ENCODE measurements around the gene AGER.
A peak's percentile ranks its signal among the peaks of the same experiment; 100 is the strongest.

Gene AGER

DNA sequence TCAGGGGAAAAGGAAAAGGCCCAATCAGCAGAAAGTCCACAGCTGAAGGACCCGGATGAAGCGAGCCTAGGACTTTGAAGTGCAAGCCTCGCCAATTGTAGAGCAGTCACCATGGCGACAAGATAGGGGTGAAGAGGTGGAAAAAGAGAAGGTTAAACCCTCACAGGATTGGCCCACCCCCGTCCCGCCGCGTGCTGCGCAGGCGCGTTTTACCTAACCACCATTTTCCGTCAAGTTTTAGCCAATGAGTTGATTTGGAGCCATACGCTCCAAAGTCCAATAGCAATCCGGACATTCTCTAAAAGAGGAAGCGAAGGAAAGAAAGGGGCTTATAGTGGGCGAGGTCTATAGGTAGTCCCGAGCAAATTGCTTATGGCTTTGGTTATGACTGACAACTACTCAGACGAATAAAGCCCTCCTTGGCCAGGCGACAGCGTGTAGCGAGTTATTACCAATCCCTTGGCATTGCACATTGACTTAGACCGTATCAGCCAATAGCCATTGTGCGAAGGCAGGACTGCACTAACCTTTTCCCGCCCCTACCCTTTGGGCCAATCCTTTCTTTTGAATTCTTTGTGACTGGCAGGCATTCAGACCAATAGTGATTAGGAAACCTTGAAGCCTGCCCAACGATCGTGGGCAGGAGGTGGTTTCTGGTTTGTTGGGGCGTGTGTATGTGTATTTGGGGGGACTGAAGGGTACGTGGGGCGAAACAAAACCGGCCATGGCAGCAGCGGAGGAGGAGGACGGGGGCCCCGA is 6.1 kb downstream of the AGER start, which contains the start of gene RNF5 (continued):
- TF ChIP-seq, protein P1, sequence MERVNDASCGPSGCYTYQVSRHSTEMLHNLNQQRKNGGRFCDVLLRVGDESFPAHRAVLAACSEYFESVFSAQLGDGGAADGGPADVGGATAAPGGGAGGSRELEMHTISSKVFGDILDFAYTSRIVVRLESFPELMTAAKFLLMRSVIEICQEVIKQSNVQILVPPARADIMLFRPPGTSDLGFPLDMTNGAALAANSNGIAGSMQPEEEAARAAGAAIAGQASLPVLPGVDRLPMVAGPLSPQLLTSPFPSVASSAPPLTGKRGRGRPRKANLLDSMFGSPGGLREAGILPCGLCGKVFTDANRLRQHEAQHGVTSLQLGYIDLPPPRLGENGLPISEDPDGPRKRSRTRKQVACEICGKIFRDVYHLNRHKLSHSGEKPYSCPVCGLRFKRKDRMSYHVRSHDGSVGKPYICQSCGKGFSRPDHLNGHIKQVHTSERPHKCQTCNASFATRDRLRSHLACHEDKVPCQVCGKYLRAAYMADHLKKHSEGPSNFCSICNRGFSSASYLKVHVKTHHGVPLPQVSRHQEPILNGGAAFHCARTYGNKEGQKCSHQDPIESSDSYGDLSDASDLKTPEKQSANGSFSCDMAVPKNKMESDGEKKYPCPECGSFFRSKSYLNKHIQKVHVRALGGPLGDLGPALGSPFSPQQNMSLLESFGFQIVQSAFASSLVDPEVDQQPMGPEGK (tag by site-specific recombination; IDR thresholded peaks at IDR 0.05): peak; percentile 88
- TF ChIP-seq MYNN (tag by site-specific recombination; IDR thresholded peaks at IDR 0.05; ENCODE audit: borderline replicate concordance) (peak; percentile 87), TCF7L2 (IDR thresholded peaks at IDR 0.05; ENCODE audit: borderline replicate concordance, low read depth, low read length) (peak; percentile 92), PRDM1 (tag by site-specific recombination; IDR thresholded peaks at IDR 0.05) (peak; percentile 84; the same call in 1 of the 2 replicates), ZNF10 (tag by site-specific recombination; IDR thresholded peaks at IDR 0.05) (peak; percentile 80; the same call in 1 of the 2 replicates), SP3 (tag by site-specific recombination; IDR thresholded peaks at IDR 0.05) (peak; percentile 87)
- TF ChIP-seq, protein P2, sequence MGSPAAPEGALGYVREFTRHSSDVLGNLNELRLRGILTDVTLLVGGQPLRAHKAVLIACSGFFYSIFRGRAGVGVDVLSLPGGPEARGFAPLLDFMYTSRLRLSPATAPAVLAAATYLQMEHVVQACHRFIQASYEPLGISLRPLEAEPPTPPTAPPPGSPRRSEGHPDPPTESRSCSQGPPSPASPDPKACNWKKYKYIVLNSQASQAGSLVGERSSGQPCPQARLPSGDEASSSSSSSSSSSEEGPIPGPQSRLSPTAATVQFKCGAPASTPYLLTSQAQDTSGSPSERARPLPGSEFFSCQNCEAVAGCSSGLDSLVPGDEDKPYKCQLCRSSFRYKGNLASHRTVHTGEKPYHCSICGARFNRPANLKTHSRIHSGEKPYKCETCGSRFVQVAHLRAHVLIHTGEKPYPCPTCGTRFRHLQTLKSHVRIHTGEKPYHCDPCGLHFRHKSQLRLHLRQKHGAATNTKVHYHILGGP (tag by site-specific recombination; IDR thresholded peaks at IDR 0.05): no peak
- TF ChIP-seq, protein P3, sequence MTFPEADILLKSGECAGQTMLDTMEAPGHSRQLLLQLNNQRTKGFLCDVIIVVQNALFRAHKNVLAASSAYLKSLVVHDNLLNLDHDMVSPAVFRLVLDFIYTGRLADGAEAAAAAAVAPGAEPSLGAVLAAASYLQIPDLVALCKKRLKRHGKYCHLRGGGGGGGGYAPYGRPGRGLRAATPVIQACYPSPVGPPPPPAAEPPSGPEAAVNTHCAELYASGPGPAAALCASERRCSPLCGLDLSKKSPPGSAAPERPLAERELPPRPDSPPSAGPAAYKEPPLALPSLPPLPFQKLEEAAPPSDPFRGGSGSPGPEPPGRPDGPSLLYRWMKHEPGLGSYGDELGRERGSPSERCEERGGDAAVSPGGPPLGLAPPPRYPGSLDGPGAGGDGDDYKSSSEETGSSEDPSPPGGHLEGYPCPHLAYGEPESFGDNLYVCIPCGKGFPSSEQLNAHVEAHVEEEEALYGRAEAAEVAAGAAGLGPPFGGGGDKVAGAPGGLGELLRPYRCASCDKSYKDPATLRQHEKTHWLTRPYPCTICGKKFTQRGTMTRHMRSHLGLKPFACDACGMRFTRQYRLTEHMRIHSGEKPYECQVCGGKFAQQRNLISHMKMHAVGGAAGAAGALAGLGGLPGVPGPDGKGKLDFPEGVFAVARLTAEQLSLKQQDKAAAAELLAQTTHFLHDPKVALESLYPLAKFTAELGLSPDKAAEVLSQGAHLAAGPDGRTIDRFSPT (tag by site-specific recombination; IDR thresholded peaks at IDR 0.05): peak; percentile 65; the same call in 1 of the 2 replicates

DNA sequence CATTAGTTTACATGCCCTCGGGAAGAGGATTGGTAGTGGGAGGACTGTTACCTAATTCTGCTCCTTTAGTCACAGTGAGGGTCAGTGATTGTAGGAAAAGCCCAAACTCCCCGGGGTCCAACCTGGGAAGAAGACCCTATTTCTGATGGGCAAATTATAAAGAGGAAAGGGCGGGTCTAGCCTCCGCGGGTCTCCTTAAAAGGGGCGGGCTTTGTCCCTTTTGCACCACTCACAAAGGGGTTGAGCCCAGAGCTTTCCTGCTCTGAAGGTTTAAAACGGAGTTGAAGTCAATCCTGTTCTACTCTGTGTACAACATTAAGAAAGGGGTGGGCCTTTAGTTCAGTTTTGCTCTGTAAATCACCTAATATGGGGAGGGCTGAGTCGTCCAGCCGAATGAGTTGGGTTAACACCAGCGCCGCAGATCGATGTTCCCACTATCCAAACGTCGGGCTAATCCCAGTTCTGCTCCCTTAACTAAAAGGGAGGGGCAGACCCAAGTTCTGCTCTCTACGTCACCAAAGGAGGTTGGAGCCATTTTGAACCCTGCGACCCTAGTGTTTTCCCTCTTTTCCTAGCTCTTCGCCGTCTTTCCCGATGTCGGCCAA is 6.8 kb downstream of the AGER start:
- POLR2A ChIA-PET: interaction anchor here (0.6 to 2.5 kb wide), 14 partner anchors 8 to 795 kb away, joined by 3 to 38 read pairs (median 6); partner anchors contain the start of genes ATF6B, EGFL8, FKBPL and GPSM3
- Histone ChIP-seq H3K4me3 (ENCODE audit: low read depth, low read length) (peak overlapping the region; percentile 48), H3K36me3 (ENCODE audit: control insufficient read depth in 2 of 2, insufficient read depth in 1 of 2, low read length in 2 of 2) (peaks cover 0 to 32% of the 10 kb centered on the region in 2 experiments; a peak in 2 of 3 replicates), H3K27ac (ENCODE audit: extremely low read depth, low read depth, low read length) (peak overlapping the region; percentile 80), H3K9me3 (ENCODE audit: control insufficient read depth, insufficient read depth, low read depth, low read length) (no peaks in the 10 kb centered on the region), H3K4me1 (ENCODE audit: control insufficient read depth, insufficient read depth, low read length) (peaks cover 14% of the 10 kb centered on the region)
- CTCF ChIA-PET: interaction anchor here (0.6 to 1.6 kb wide), 7 partner anchors 12 to 77 kb away, joined by 3 to 15 read pairs (median 5); no protein-coding TSS in a partner anchor
- peak; percentile 22; the same call in 1 of the 2 replicates for TF ChIP-seq ZNF600 (tag by site-specific recombination; IDR thresholded peaks at IDR 0.05)
- 0 out of 2 replicates have a peak, but pooled peaks have one; percentile 19 for TF ChIP-seq ZNF391 (tag by site-specific recombination; IDR thresholded peaks at IDR 0.05; ENCODE audit: borderline replicate concordance, low read depth)
- no peak for TF ChIP-seq ZNF529 (tag by site-specific recombination; IDR thresholded peaks at IDR 0.05; ENCODE audit: insufficient replicate concordance)
- TF ChIP-seq, protein P2 (tag by site-specific recombination; IDR thresholded peaks at IDR 0.05): no peak
- no peak for TF ChIP-seq ZNF701 (tag by site-specific recombination; IDR thresholded peaks at IDR 0.05)
- TF ChIP-seq, protein P4, sequence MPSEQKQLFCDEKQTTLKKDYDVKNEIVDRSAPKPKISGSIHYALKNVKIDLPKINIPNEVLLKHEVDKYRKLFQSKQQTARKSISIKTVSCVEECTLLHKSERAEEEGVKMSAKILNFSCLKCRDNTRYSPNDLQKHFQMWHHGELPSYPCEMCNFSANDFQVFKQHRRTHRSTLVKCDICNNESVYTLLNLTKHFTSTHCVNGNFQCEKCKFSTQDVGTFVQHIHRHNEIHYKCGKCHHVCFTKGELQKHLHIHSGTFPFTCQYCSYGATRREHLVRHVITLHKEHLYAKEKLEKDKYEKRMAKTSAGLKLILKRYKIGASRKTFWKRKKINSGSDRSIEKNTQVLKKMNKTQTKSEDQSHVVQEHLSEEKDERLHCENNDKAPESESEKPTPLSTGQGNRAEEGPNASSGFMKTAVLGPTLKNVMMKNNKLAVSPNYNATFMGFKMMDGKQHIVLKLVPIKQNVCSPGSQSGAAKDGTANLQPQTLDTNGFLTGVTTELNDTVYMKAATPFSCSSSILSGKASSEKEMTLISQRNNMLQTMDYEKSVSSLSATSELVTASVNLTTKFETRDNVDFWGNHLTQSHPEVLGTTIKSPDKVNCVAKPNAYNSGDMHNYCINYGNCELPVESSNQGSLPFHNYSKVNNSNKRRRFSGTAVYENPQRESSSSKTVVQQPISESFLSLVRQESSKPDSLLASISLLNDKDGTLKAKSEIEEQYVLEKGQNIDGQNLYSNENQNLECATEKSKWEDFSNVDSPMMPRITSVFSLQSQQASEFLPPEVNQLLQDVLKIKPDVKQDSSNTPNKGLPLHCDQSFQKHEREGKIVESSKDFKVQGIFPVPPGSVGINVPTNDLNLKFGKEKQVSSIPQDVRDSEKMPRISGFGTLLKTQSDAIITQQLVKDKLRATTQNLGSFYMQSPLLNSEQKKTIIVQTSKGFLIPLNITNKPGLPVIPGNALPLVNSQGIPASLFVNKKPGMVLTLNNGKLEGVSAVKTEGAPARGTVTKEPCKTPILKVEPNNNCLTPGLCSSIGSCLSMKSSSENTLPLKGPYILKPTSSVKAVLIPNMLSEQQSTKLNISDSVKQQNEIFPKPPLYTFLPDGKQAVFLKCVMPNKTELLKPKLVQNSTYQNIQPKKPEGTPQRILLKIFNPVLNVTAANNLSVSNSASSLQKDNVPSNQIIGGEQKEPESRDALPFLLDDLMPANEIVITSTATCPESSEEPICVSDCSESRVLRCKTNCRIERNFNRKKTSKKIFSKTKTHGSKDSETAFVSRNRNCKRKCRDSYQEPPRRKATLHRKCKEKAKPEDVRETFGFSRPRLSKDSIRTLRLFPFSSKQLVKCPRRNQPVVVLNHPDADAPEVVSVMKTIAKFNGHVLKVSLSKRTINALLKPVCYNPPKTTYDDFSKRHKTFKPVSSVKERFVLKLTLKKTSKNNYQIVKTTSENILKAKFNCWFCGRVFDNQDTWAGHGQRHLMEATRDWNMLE (tag by site-specific recombination; conservative IDR thresholded peaks at IDR 0.05; ENCODE audit: low read depth): 0 out of 2 replicates have a peak, but pooled peaks have one; percentile 11
- no peak for TF ChIP-seq ZNF785 (tag by site-specific recombination; IDR thresholded peaks at IDR 0.05)
- TF ChIP-seq ZNF768 (tag by site-specific recombination; IDR thresholded peaks at IDR 0.05): no peak
- no peak for TF ChIP-seq ZNF747 (tag by site-specific recombination; IDR thresholded peaks at IDR 0.05)
- TF ChIP-seq, protein P5, sequence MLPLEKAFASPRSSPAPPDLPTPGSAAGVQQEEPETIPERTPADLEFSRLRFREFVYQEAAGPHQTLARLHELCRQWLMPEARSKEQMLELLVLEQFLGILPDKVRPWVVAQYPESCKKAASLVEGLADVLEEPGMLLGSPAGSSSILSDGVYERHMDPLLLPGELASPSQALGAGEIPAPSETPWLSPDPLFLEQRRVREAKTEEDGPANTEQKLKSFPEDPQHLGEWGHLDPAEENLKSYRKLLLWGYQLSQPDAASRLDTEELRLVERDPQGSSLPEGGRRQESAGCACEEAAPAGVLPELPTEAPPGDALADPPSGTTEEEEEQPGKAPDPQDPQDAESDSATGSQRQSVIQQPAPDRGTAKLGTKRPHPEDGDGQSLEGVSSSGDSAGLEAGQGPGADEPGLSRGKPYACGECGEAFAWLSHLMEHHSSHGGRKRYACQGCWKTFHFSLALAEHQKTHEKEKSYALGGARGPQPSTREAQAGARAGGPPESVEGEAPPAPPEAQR (tag by site-specific recombination; IDR thresholded peaks at IDR 0.05): no peak
